Stimulated activated naive B cell treated with anti-CD40 and anti-IgM and Interleukin-4, amounts not matched to agents 10 μg/mL and 1 μg/mL and 100 μg/mL, for 72 hours (primary cell): Measurements from ENCODE around the gene TTC36.
"Not testable (repeated sequence)": the region's sequence is repeated elsewhere in the genome, so short reads cannot be mapped to it uniquely, and the experiment has no call there.

Experiments
- ATAC-seq, 2 donors: fragments of 150-1000 bp; cut with Tn5 transposase; replicated peaks; 2 replicates each; pipeline ENCODE4 v1.10.0; 2021; ENCODE audit warnings: moderate library complexity in 1 of 2
- DNase-seq: peaks from one replicate; pipeline ENCODE4 v3.0.0; 2021
- H3K27ac Mint-ChIP-seq: one replicate; pipeline ENCODE4 v1.8.0; 2022; ENCODE audit warnings: mild to moderate bottlenecking, mixed read lengths
- H3K27me3 Mint-ChIP-seq, 2 donors: one replicate each; pipeline ENCODE4 v1.8.0; 2022; ENCODE audit warnings: mixed read lengths in 2 of 2
- H3K36me3 Mint-ChIP-seq, 2 donors: one replicate each; pipeline ENCODE4 v1.8.0; 2022; ENCODE audit warnings: mixed read lengths in 2 of 2, mild to moderate bottlenecking in 1 of 2
- H3K4me1 Mint-ChIP-seq, 2 donors: one replicate each; pipeline ENCODE4 v1.8.0; 2022; ENCODE audit warnings: mixed read lengths in 2 of 2, mild to moderate bottlenecking in 1 of 2
- H3K4me3 Mint-ChIP-seq, 2 donors: one replicate each; pipeline ENCODE4 v1.8.0; 2022; ENCODE audit warnings: mild to moderate bottlenecking in 2 of 2, mixed read lengths in 2 of 2, moderate library complexity in 1 of 2
- H3K9me3 Mint-ChIP-seq, 2 donors: one replicate each; pipeline ENCODE4 v1.8.0; 2022; ENCODE audit warnings: mixed read lengths in 2 of 2, mild to moderate bottlenecking in 1 of 2

The TTC36 gene

GRCh38 chr11:118537409-118537980 lies 10.2 kb downstream of the TTC36 start:
- ATAC-seq (no peak), DNase-seq (no peak)
- no peak overlapping the region for H3K4me3 Mint-ChIP-seq
- H3K27me3 Mint-ChIP-seq, result no peaks in the 10 kb centered on the region
- H3K36me3 Mint-ChIP-seq, result peaks cover 12 to 19% of the 10 kb centered on the region in 2 donors
- H3K4me1 Mint-ChIP-seq, result no peaks in the 10 kb centered on the region
- H3K9me3 Mint-ChIP-seq, result no peaks in the 10 kb centered on the region
- no peak overlapping the region for H3K27ac Mint-ChIP-seq

- Mint-ChIP-seq H3K36me3 (peaks cover 27 to 31% of the 10 kb centered on the region in 2 donors), H3K4me1 (no peaks in the 10 kb centered on the region), H3K27me3 (no peaks in the 10 kb centered on the region), H3K9me3 (no peaks in the 10 kb centered on the region), H3K4me3 (no peak overlapping the region), H3K27ac (no peak overlapping the region)
- no peak for ATAC-seq
- DNase-seq, result no peak
Measured at GRCh38 chr11:118544010-118544646, 16.9 kb downstream of the TTC36 start.

- no peak overlapping the region for H3K4me3 Mint-ChIP-seq
- H3K4me1 Mint-ChIP-seq, result no peaks in the 10 kb centered on the region
- peaks cover 27 to 31% of the 10 kb centered on the region in 2 donors for H3K36me3 Mint-ChIP-seq
- ATAC-seq (no peak), DNase-seq (no peak)
- H3K27ac Mint-ChIP-seq, result no peak overlapping the region
- H3K9me3 Mint-ChIP-seq, result no peaks in the 10 kb centered on the region
- H3K27me3 Mint-ChIP-seq, result no peaks in the 10 kb centered on the region
Measured at GRCh38 chr11:118544647-118545010, 17.4 kb downstream of the TTC36 start.

- H3K27me3 Mint-ChIP-seq, result no peaks in the 10 kb centered on the region
- DNase-seq, result no peak
- peaks cover 25 to 29% of the 10 kb centered on the region in 2 donors for H3K36me3 Mint-ChIP-seq
- H3K4me3 Mint-ChIP-seq, result no peak overlapping the region
- no peaks in the 10 kb centered on the region for H3K4me1 Mint-ChIP-seq
- H3K9me3 Mint-ChIP-seq, result no peaks in the 10 kb centered on the region
- no peak for ATAC-seq
- no peak overlapping the region for H3K27ac Mint-ChIP-seq
Measured at GRCh38 chr11:118545533-118545932, 18.3 kb downstream of the TTC36 start.

GRCh38 chr11:118547132-118547531 lies 19.9 kb downstream of the TTC36 start:
- Mint-ChIP-seq H3K27me3 (no peaks in the 10 kb centered on the region), H3K27ac (peak overlapping the region; percentile 14), H3K4me3 (no peak overlapping the region), H3K36me3 (peaks cover 30 to 33% of the 10 kb centered on the region in 2 donors), H3K4me1 (no peaks in the 10 kb centered on the region), H3K9me3 (no peaks in the 10 kb centered on the region)
- no peak for DNase-seq
- ATAC-seq, result no peak

- Mint-ChIP-seq H3K4me3 (no peak overlapping the region), H3K9me3 (no peaks in the 10 kb centered on the region), H3K27ac (no peak overlapping the region), H3K4me1 (no peaks in the 10 kb centered on the region), H3K27me3 (no peaks in the 10 kb centered on the region), H3K36me3 (peaks cover 42 to 43% of the 10 kb centered on the region in 2 donors)
- no peak for DNase-seq
- no peak for ATAC-seq
Measured at GRCh38 chr11:118552341-118552740, 25.1 kb downstream of the TTC36 start.

GRCh38 chr11:118560806-118561205 lies 33.5 kb downstream of the TTC36 start:
- Mint-ChIP-seq H3K27ac (no peak overlapping the region), H3K4me1 (peaks cover 11 to 23% of the 10 kb centered on the region in 2 donors), H3K9me3 (no peaks in the 10 kb centered on the region), H3K36me3 (peaks cover 18 to 29% of the 10 kb centered on the region in 2 donors), H3K4me3 (no peak overlapping the region), H3K27me3 (no peaks in the 10 kb centered on the region)
- DNase-seq (no peak), ATAC-seq (no peak)

- peak overlapping the region; percentile 93 to 96 for H3K4me3 Mint-ChIP-seq
- H3K36me3 Mint-ChIP-seq, result peaks cover 8 to 18% of the 10 kb centered on the region in 2 donors
- no peaks in the 10 kb centered on the region for H3K9me3 Mint-ChIP-seq
- ATAC-seq (no peak), DNase-seq (no peak)
- no peaks in the 10 kb centered on the region for H3K27me3 Mint-ChIP-seq
- peaks cover 13 to 23% of the 10 kb centered on the region in 2 donors for H3K4me1 Mint-ChIP-seq
- H3K27ac Mint-ChIP-seq, result peak overlapping the region; percentile 81
Measured at GRCh38 chr11:118565051-118565450, 37.8 kb downstream of the TTC36 start.

GRCh38 chr11:118569670-118570069 lies 42.4 kb downstream of the TTC36 start:
- H3K27ac Mint-ChIP-seq, result no peak overlapping the region
- H3K9me3 Mint-ChIP-seq, result no peaks in the 10 kb centered on the region
- H3K27me3 Mint-ChIP-seq, result no peaks in the 10 kb centered on the region
- H3K4me3 Mint-ChIP-seq, result no peak overlapping the region
- ATAC-seq (no peak), DNase-seq (no peak)
- peaks cover 19 to 29% of the 10 kb centered on the region in 2 donors for H3K4me1 Mint-ChIP-seq
- H3K36me3 Mint-ChIP-seq, result peaks cover 3 to 4% of the 10 kb centered on the region in 2 donors

- Mint-ChIP-seq H3K4me1 (peaks cover 19 to 34% of the 10 kb centered on the region in 2 donors), H3K9me3 (no peaks in the 10 kb centered on the region), H3K27ac (no peak overlapping the region), H3K27me3 (no peaks in the 10 kb centered on the region), H3K4me3 (peak overlapping the region in 1 of 2 donors; percentile 97), H3K36me3 (peaks cover 4 to 7% of the 10 kb centered on the region in 2 donors)
- DNase-seq, result no peak
- no peak for ATAC-seq
Measured at GRCh38 chr11:118570787-118571186, 43.5 kb downstream of the TTC36 start.

GRCh38 chr11:118571701-118572060 lies 44.4 kb downstream of the TTC36 start:
- H3K9me3 Mint-ChIP-seq, H3K27me3 Mint-ChIP-seq, ATAC-seq: not testable (repeated sequence)
- Mint-ChIP-seq H3K36me3 (peaks cover 4 to 10% of the 10 kb centered on the region in 2 donors), H3K4me1 (peaks cover 21 to 38% of the 10 kb centered on the region in 2 donors), H3K27ac (peak overlapping the region; percentile 95), H3K4me3 (peak overlapping the region; percentile 95 to 97)
- DNase-seq, result peak; percentile 4

- peak within 1 kb of the TSS; percentile 95 for H3K27ac Mint-ChIP-seq
- no peaks in the 10 kb centered on the region for H3K9me3 Mint-ChIP-seq
- H3K4me1 Mint-ChIP-seq, result peaks cover 26 to 41% of the 10 kb centered on the region in 2 donors
Measured at GRCh38 chr11:118572061-118572980, 45.0 kb downstream of the TTC36 start, which contains the start of gene ARCN1. TSS of gene ARCN1 (plus strand) at chr11:118572409. CDS start at chr11:118572548, 139 bp downstream.

GRCh38 chr11:118572981-118573550 lies 45.8 kb downstream of the TTC36 start:
- Mint-ChIP-seq H3K27me3 (no peaks in the 10 kb centered on the region), H3K4me1 (peaks cover 28 to 43% of the 10 kb centered on the region in 2 donors)

More at GRCh38 chr11:118572061-118572980, 45.0 kb downstream of the TTC36 start, which contains the start of gene ARCN1:
- Mint-ChIP-seq H3K36me3 (peaks cover 5 to 10% of the 10 kb centered on the region in 2 donors), H3K27me3 (no peaks in the 10 kb centered on the region), H3K4me3 (peak within 1 kb of the TSS; percentile 95 to 97)
- ATAC-seq (peak; percentile 86 to 88), DNase-seq (peak; percentile 62)

GRCh38 chr11:118574636-118575035 lies 47.4 kb downstream of the TTC36 start:
- H3K9me3 Mint-ChIP-seq, result no peaks in the 10 kb centered on the region
- H3K4me3 Mint-ChIP-seq, result peak overlapping the region in 1 of 2 donors; percentile 27
- ATAC-seq (no peak), DNase-seq (no peak)
- H3K27ac Mint-ChIP-seq, result no peak overlapping the region
- peaks cover 28 to 43% of the 10 kb centered on the region in 2 donors for H3K4me1 Mint-ChIP-seq
- peaks cover 9 to 10% of the 10 kb centered on the region in 2 donors for H3K36me3 Mint-ChIP-seq
- H3K27me3 Mint-ChIP-seq, result no peaks in the 10 kb centered on the region

More at GRCh38 chr11:118572981-118573550, 45.8 kb downstream of the TTC36 start:
- DNase-seq, result peak; percentile 4
- H3K36me3 Mint-ChIP-seq, result peaks cover 9 to 10% of the 10 kb centered on the region in 2 donors
- H3K4me3 Mint-ChIP-seq, result peak overlapping the region; percentile 95 to 97
- H3K9me3 Mint-ChIP-seq, result no peaks in the 10 kb centered on the region
- H3K27ac Mint-ChIP-seq, result peak overlapping the region; percentile 95
- ATAC-seq, result peak; percentile 39 to 44
